Epithelial cell of prostate (primary cell): ENCODE results near the gene RASSF1.

Source experiments
- DNase-seq: peaks from one replicate; pipeline ENCODE4 v3.0.0-alpha.2; 2011; ENCODE audit warnings: low read depth, low spot score
- H3K27ac ChIP-seq: fragments of 450-650 bp; 2 replicates; pipeline ENCODE4 v1.5.1; 2017; ENCODE audit warnings: mild to moderate bottlenecking

Gene RASSF1

GRCh38 chr3:50369012-50369670 lies 28.5 kb upstream of the RASSF1 start:
- DNase-seq, result no peak
- no peak overlapping the region for H3K27ac ChIP-seq

- no peak overlapping the region for H3K27ac ChIP-seq
- no peak for DNase-seq
Observed at GRCh38 chr3:50365842-50366220, 25.2 kb upstream of the RASSF1 start.

DNA sequence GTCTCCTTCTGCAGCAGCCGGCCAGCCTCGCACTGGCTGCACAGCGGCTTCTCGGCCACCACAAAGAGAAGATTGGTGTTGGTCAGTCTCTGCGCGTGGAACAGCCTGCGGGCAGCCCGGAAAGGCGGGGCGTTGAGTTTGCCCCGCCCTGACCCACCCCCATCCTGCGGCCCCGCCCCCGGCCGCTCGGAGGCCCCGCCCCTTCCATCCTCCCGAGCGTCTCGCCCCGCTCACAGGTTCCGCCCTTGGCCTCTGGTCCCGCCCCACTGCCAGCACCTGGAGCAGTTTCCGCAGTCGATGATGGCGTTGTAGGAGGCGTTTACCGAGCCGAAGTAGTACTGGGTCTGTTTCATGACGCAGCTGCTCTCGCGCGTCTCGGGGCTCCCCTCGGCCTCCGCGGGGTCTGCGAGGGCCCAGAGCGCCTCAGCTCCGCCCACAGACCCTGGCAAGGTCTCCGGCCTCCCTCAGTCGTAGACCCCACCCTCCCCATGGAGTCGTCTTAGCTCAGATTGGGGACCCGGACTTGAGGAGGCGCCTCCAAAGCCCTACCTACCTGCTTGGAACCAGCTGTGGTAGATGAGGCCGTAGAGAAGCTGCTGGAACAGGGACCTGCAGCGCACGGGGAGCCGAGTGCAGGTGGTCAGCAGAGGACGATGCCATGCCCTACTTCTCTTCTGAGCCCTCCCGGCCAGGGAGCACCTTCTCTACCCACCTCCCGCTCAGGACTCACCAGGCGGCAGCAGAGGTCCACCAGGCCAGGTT lies 24.6 kb upstream of the RASSF1 start:
- no peak overlapping the region for H3K27ac ChIP-seq
- DNase-seq, result peak; percentile 67

GRCh38 chr3:50364573-50365079 lies 24.0 kb upstream of the RASSF1 start:
- no peak for DNase-seq
- H3K27ac ChIP-seq, result no peak overlapping the region

GRCh38 chr3:50359760-50360110 lies 19.1 kb upstream of the RASSF1 start:
- DNase-seq, result no peak
- H3K27ac ChIP-seq, result no peak overlapping the region

GRCh38 chr3:50358911-50359759 lies 18.5 kb upstream of the RASSF1 start, which contains the start of gene TMEM115:
Gene TMEM115 (minus strand): TSS chr3:50359521. CDS start chr3:50359063, 458 bp downstream.
- peak within 1 kb of the TSS; percentile 66 for H3K27ac ChIP-seq
- peak; percentile 94 for DNase-seq

DNA sequence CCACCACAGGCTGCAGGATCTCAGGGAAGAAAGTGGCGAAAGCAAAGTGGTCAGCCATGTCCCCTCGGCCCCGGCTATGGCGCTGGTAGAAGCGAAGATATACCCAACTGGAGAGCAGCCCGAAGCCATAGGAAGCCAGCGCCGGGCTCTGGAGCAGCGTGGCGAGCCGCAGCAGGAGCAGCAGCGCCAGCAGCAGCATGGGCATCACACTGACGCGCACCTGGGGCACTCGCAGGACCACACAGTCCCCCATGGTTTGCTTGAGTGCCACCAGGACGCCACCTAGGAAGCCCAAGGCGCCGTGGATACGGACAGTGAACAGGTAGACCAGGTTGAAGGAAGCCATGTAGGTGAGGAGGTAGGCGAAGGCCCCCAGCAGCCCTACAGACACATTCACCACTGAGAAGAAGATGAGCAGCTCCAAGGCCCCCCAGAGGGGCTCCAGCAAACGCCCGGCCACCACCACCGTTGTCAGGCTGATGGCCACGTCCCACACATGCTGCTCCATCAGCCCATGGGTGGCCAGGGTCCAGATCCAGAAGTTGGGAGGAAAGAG lies 17.8 kb upstream of the RASSF1 start:
- DNase-seq, result no peak
- peak overlapping the region; percentile 66 for H3K27ac ChIP-seq

GRCh38 chr3:50357481-50357880 lies 16.8 kb upstream of the RASSF1 start:
- H3K27ac ChIP-seq, result peak overlapping the region; percentile 0
- no peak for DNase-seq

- H3K27ac ChIP-seq, result no peak overlapping the region
- no peak for DNase-seq
Observed at GRCh38 chr3:50356553-50356952, 15.9 kb upstream of the RASSF1 start.

GRCh38 chr3:50355829-50356552 lies 15.4 kb upstream of the RASSF1 start:
- no peak for DNase-seq
- H3K27ac ChIP-seq, result no peak overlapping the region

DNA sequence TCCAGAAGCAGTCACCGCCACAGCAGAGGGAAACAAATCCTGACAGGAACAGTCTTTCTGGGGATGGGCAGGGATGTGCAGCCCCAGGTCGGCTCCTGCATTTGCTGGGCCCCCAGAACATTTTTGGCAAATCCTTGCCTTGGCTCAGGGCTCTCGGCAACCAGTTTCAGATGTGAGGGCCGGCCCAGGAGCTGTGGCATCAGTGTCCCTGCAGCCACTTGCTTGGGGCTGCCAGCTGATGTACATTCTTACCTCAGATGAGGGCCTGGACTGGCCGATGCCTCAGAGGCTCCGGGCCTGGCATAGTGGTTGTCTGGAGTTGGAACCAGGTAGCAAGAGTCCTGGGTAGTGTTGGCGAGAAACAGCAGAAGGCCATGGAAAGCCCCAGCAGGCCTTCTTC lies 14.2 kb upstream of the RASSF1 start:
- DNase-seq, result no peak
- H3K27ac ChIP-seq, result no peak overlapping the region

DNA sequence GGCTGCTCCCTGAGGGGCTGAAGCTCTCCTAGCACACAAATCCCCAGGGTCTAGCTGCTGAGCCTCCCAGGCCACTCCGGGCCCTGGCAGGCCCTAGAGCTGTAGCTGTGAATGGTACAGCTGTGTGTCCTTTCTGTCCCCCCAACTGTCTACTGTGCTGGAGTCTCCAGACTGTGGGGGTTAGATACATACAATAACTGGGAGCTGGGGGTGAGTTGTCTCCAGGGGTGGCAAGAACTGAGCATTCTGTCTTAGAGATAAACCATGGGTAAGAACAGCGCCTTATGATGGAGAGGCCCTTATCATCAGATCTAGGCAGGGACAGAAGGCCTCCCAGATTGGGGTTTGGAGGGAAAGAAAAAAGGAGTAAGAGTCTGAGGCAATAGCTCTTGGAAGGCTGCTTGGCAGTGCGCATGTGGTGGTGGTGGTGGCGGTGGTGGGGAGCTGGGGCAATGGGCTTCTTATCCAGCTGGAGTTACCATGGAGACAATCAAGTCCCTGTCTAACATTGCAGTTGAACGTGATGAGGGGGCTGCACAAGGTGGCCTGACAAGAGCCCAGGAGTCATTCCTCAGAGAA lies 13.6 kb upstream of the RASSF1 start:
- no peak overlapping the region for H3K27ac ChIP-seq
- DNase-seq, result no peak

- DNase-seq, result no peak
- no peak overlapping the region for H3K27ac ChIP-seq
Observed at GRCh38 chr3:50353245-50354004, 12.8 kb upstream of the RASSF1 start.

DNA sequence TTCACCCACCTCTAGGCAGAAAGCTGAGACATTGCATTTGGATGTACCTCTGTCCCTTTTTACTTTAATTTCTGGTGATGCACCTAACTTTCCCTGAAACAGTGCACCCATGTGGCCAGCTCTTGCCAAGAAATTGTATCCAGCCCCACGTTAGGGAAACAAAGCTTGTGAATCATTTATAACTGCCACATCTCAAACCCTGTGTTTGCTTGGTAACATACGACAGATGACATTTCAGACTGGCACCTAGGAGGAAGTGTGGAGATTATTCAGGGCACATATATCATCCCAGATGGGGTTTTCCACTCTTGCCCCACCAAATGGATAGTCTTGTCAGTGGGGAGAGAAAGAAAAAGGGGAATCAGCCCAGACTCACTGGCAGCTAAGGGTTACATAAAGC lies 12.1 kb upstream of the RASSF1 start:
- no peak for DNase-seq
- no peak overlapping the region for H3K27ac ChIP-seq

DNA sequence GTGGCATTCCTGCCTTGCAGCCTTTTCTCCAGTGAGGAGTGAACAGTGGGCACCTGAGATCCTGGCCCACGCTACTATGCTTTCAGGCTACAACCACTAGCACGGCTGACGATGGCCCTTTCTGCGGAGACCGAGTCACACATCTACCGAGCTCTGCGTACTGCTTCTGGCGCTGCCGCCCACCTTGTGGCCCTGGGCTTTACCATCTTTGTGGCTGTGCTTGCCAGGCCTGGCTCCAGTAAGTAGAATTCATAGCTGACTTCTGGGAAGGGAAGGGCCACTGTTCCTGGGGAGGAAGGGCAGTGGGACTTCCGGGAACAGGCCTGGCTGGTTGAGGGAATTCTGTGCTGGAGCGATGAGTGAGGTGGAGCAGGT lies 10.7 kb upstream of the RASSF1 start:
- no peak for DNase-seq
- peak overlapping the region; percentile 83 for H3K27ac ChIP-seq

DNA sequence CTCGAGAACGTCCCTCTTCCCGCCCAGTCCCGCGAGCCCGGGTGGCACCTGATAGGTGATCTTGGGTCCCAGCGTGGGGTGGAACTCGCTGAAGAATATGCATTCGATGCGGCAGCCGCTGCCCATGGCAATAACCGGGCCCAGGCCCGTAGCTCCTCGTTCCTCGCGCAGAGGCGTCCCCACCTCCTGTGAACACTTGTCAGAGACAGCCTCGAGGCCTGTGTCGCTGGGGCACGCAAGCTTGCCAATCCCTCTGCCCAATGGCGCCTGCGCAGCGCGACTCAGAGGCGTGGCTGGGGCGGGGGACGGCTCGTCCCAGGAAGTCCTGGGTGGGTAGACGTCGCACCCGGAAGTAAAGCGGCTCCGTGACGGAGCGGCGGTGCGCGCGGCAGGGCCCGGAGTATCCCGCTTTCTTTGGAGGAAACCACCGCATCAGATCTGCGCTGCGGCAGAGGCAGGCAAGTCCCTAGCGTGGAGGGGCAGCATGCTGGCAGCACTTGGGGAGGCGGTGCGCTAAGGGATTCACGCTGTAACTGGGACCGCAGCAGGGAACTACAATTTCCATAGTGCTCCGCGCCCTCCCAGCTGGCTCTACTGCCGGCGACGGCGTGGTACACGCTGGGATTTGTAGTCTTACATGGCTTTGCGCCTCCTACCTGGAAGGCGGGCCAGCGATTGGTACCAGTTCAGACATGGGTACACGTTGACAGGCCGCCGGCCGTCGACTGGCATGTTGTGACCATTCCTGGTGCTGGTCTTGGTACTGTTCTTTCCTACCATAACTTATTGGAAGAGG lies 10.1 kb upstream of the RASSF1 start, which contains the start of the genes CYB561D2 and NPRL2:
CYB561D2 (plus strand) TSS at position 336 of the 796 bp plus-strand sequence. CDS start 572 bp downstream, outside the sequence.
NPRL2 (minus strand) TSS at position 249 of the 796 bp plus-strand sequence; CDS start at position 126, 123 bp downstream.
- H3K27ac ChIP-seq, result peak within 1 kb of the TSS; percentile 83
- DNase-seq, result peak; percentile 81

DNA sequence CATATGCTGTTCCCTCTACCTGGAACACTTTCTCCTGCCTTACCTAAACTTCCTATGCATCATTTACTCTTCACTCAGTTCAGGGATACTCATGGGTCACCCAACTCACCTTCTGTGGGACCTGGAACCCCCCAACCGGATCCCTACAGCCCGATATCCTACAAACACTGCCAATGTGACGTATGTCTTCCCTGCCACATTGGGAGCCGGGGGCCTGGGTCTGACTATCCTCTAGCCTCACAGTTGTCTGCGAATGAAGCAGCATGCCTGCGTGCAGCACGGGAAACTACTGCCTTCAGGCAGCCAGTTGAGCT lies 9.5 kb upstream of the RASSF1 start:
- H3K27ac ChIP-seq, result peak overlapping the region; percentile 83
- no peak for DNase-seq
